ENCODE results near the gene NLRC3.
"Not testable (repeated sequence)": the region's sequence is repeated elsewhere in the genome, so short reads cannot be mapped to it uniquely, and the experiment has no call there.

Gene NLRC3

GRCh38 chr16:3548445-3548844 lies 28.8 kb downstream of the NLRC3 start:
- DNase-seq (ENCODE audit: low read depth) = no peak

GRCh38 chr16:3546986-3547682 lies 30.1 kb downstream of the NLRC3 start:
- DNase-seq (ENCODE audit: low read depth) = no peak

GRCh38 chr16:3542601-3543373 lies 34.4 kb downstream of the NLRC3 start:
- no peak for DNase-seq (ENCODE audit: low read depth)

GRCh38 chr16:3541527-3542155 lies 35.6 kb downstream of the NLRC3 start:
- no peak for DNase-seq (ENCODE audit: low read depth)

GRCh38 chr16:3538222-3538621 lies 39.0 kb downstream of the NLRC3 start:
- no peak for DNase-seq (ENCODE audit: low read depth)

GRCh38 chr16:3536851-3537250 lies 40.4 kb downstream of the NLRC3 start:
- DNase-seq (ENCODE audit: low read depth) = no peak

GRCh38 chr16:3536271-3536731 lies 40.9 kb downstream of the NLRC3 start:
- no peak for DNase-seq (ENCODE audit: low read depth)

- DNase-seq (ENCODE audit: low read depth) = no peak
Measured at GRCh38 chr16:3534126-3534525, 43.1 kb downstream of the NLRC3 start.

GRCh38 chr16:3532741-3533140 lies 44.5 kb downstream of the NLRC3 start:
- no peak for DNase-seq (ENCODE audit: low read depth)

- no peak for DNase-seq (ENCODE audit: low read depth)
Measured at GRCh38 chr16:3530371-3530914, 46.8 kb downstream of the NLRC3 start.

- no peak for DNase-seq (ENCODE audit: low read depth)
Measured at GRCh38 chr16:3529175-3529574, 48.0 kb downstream of the NLRC3 start.

GRCh38 chr16:3528406-3528805 lies 48.8 kb downstream of the NLRC3 start:
- no peak for DNase-seq (ENCODE audit: low read depth)

GRCh38 chr16:3527216-3527829 lies 49.9 kb downstream of the NLRC3 start:
- not testable (repeated sequence) for DNase-seq (ENCODE audit: low read depth)

GRCh38 chr16:3525951-3526350 lies 51.3 kb downstream of the NLRC3 start:
- no peak for DNase-seq (ENCODE audit: low read depth)

GRCh38 chr16:3523281-3523680 lies 53.9 kb downstream of the NLRC3 start:
- DNase-seq (ENCODE audit: low read depth) = no peak

- DNase-seq (ENCODE audit: low read depth) = no peak
Measured at GRCh38 chr16:3520841-3521240, 56.4 kb downstream of the NLRC3 start.

- no peak for DNase-seq (ENCODE audit: low read depth)
Measured at GRCh38 chr16:3520413-3520812, 56.8 kb downstream of the NLRC3 start.

GRCh38 chr16:3519581-3519980 lies 57.6 kb downstream of the NLRC3 start:
- DNase-seq (ENCODE audit: low read depth) = no peak

GRCh38 chr16:3518986-3519348 lies 58.2 kb downstream of the NLRC3 start:
- no peak for DNase-seq (ENCODE audit: low read depth)

GRCh38 chr16:3518292-3518985 lies 58.8 kb downstream of the NLRC3 start:
- no peak for DNase-seq (ENCODE audit: low read depth)

- DNase-seq (ENCODE audit: low read depth) = no peak
Measured at GRCh38 chr16:3515897-3516296, 61.3 kb downstream of the NLRC3 start.

- no peak for DNase-seq (ENCODE audit: low read depth)
Measured at GRCh38 chr16:3514621-3515020, 62.6 kb downstream of the NLRC3 start.
